Measurements from ENCODE around the gene CEP192.
A peak's percentile ranks its signal among the peaks of the same experiment; 100 is the strongest.
"Not testable (repeated sequence)": the region's sequence is repeated elsewhere in the genome, so short reads cannot be mapped to it uniquely, and the experiment has no call there.

CEP192 gene

GRCh38 chr18:12990967-12991820 lies at the start of gene CEP192:
CEP192 (plus strand) TSS chr18:12991362; CDS start chr18:12999425, 8,063 bp downstream.
- DNase-seq: peak; percentile 96

DNA sequence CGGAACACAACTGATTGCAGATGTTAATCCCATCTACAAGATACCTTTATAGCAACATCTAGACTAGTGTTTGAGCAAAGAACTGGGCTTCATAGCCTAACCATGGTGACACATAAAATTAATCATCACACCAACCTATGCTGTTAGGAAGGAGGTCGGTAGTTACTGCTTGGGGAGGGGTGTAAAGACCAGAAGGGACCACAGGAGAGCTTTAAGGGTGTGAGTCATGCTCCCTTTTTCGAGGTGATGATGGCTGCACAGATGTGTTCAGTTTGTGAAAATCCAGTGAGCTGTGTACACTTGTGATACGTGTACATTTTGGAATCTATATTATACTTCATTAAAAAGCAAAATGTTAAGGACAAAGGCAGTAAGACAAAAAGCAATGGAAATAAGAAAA lies 47.9 kb upstream of the CEP192 start:
- no peak for DNase-seq

- no peak for DNase-seq
Measured at GRCh38 chr18:12944709-12945108, 46.5 kb upstream of the CEP192 start.

DNA sequence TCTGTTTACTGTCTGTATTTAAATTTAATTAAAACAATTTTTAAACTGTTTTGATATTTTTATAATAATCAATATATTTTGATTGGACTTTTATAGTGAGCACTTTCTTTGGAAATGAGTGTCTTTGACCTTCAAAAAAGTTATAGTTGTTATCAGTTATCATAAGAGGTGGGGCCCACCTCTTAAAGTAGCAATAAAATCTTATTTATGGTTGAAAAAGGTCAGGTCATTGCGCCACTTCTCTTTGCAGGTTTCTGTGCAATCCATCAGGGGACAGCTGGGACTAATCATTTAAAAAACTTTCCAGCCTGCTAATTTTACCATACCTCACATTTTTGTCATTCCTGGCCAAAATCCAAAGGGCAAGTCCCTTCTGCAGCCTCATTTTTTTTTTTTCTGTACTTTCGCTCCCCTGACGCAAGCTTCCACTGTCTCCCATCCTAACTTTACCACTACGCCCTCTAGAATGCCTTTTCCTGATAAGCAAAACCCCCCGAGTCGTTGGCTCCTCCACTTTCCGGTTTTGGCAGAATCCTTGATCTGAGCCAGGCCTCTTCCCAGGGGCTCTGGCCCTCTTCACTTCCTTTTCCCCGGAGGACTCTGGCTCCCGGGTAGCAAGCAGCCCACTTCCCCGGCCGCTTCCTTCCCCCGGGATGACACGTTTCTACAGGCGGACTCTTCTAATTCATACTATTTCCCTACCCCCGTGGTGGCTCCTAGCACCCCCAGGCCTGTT lies 44.4 kb upstream of the CEP192 start:
- peak; percentile 14 for DNase-seq

DNA sequence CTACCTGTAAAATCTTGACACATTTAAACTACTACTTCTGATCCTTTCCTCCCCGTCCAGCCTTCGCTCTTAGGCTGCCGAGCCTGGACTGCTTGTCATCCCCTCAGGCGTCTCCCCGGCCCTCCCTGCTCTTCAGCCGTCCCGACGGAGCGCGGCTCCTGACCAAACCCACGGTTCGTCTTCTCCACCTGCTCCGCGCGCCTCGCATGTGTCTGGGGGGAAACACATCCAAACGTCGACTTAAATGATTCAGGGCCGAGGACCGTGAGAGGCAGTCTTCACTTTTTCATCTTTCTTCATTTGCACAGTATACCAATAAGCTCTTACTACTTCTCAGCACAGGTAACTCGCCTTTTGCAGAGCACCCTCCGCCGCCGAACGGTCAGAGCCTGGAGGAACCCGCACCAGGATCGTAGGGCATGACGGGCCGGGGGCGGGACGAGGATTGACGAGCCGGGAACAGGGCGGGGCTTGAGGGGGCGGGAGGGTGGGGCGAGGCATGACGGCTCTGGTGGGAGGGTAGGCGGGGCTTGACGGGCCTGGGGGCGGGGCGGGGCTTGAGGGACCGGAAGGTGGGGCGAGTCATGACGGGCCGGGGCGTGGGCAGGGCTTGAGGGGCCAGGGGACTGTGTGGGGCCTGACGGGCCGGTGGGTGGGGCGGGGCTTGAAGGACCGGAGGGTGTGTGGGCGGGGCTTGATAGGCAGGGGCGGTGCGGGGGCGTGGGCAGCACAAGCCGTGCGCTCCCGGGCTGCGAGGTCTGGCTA lies 43.7 kb upstream of the CEP192 start, which contains the start of gene SEH1L:
TSS of gene SEH1L (plus strand) at position 727 of the 765 bp plus-strand sequence. CDS start 111 bp downstream, outside the sequence.
- peak; percentile 100 for DNase-seq

- peak; percentile 99 for DNase-seq
Measured at GRCh38 chr18:12948050-12948804, 42.9 kb upstream of the CEP192 start.

DNA sequence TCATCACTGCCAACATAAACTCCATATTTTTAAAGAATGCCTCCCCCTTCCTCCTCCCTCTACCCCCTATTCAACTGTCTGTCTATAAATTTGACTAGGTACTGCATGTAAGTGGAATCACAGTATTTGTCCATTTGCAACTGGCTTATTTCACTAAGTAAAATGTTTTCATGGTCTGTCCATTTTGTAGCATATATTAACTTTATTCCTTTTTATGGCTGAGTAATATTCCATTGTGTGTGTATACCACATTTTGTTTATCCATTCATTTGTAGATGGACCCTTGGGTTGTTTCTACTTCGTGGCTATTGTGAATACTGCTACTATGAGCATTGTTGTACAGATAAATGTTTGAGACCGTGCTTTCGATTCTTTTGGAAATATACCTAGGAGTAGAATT lies 32.7 kb upstream of the CEP192 start:
- no peak for DNase-seq

- no peak for DNase-seq
Measured at GRCh38 chr18:12960395-12960794, 30.8 kb upstream of the CEP192 start.

DNA sequence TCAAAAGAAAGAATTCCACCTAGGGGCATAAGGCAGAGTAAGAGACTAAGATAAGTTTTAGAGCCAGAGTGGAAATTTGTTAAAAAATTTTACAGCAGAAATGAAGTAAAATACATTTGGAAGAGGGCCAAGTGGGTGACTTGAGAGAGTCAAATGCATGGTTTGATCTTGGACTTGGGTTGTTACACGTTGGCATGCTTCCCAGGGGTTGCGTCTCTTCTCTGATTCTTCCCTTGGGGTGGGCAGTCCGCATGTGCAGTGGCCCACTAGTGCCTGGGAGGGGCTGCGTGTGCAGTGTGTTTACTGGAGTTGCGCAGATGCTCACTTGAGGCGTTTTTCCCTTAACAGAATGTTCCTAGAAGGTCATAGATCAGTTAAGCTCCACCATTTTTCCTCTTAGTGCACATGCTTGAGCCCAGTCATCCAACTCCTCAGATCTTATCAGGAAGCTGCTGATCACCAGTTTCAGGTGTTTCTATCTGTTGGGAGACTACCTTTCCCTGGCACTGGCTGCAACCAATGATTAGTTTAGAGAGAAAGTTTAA lies 30.2 kb upstream of the CEP192 start:
- DNase-seq: no peak

DNA sequence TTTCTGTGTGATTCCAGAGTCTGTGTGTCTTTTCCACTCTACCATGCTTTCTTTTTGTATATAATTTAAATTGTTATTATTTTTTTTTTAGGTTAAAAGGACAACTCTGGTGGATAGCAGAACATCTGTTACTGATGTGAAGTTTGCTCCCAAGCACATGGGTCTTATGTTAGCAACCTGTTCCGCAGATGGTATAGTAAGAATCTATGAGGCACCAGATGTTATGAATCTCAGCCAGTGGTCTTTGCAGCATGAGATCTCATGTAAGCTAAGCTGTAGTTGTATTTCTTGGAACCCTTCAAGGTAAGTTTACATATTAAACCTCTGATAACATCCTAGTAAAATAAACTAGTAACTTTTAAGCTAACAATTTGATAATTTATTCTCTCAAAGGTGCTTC lies 28.1 kb upstream of the CEP192 start:
- no peak for DNase-seq

- DNase-seq: no peak
Measured at GRCh38 chr18:12968115-12968514, 23.0 kb upstream of the CEP192 start.

DNA sequence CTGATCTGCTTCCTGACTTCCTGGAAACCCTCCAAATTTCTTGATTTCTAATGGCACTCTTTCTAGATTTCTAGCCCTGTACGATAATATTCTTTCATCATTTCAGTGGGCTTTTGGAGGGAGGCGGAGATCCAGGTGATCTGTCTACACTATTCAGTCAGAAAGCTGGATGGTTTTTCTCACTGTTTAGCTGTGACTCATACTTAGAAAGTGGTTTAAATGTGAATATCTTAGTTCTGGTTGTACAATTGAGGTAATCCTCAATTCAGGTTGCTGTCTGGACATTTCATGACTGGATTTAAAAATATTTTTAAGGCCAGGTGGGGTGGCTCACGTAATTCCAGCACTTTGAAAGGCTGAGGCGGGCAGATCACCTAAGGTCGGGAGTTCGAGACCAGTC lies 22.5 kb upstream of the CEP192 start:
- DNase-seq: no peak

DNA sequence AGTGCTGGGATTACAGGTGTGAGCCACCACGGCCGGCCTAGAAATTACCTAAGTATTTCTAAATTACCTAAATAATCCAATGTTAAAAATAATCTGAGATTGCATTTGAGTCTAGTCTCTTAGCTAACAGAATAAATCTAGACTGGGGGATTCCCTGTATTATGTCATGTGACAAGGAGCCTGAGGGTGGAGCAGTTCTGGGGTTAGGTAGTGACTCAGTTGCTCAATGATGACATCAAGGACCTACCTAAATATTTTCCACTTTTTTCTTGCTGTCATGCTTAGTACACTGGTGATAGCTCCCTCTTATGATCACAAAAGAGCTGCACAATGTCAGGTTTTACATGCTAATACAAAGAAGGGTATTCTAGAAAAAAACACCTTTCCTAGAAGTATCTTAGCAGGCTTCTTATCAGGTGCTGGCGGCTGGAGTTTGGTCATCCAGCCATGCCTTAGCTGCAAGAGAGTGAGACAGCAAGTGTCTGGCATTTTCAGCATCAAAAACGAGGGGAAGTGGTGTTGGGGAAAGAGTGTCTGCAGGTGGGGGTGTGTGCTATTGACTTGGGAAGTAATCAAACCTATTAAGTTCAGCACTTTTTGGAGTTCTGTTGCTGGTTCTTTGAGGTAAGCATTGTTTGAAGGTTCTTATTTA lies 17.5 kb upstream of the CEP192 start:
- no peak for DNase-seq

GRCh38 chr18:12975488-12975887 lies 15.7 kb upstream of the CEP192 start:
- DNase-seq: no peak

DNA sequence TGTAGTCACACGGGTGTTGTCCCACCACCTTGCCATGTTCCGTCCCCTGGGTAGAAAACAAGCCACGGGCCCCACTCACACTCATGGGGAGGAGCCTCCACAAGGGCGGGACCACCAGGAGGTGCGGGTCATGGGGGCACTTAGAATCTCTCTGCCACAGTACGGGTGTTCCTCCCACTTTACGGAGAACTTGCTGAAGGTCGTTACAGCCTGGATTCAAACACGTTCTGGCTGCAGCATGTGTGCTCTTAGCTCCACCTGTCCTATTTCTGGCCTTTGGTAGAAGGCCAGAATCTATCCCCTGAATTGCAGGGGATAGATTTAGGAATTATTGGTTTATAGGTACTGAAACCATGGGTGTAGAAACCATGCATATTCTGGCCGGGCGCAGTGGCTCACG lies 14.9 kb upstream of the CEP192 start:
- DNase-seq: no peak

DNA sequence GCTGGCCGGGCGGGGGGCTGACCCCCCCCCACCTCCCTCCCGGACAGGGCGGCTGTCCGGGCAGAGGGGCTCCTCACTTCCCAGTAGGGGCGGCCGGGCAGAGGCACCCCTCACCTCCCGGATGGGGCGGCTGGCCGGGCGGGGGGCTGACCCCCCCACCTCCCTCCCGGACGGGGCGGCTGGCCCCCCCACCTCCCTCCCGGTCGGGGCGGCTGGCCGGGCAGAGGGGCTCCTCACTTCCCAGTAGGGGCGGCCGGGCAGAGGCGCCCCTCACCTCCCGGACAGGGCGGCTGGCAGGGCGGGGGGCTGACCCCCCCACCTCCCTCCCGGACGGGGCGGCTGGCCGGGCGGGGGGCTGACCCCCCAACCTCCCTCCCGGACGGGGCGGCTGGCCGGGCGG lies 11.1 kb upstream of the CEP192 start:
- DNase-seq: not testable (repeated sequence)

GRCh38 chr18:12989397-12990122 lies 1.6 kb upstream of the CEP192 start:
- no peak for DNase-seq

DNA sequence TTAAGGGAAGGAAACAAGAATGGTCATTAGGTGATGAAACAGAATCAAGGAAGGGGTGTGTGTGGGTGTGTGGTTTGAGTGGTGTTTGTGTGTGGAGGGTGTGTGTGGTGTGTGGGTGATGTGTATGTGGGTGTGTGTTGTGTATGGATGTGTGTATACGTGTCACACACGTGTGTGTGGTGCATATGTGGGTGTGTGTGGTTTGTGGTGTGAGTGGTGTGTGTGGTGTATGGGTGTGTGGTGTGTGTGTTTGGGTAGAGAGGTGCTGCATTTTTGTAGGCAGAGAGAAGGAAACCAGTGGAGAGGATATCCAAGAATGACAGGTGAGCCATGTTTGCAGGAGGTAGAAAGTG lies 1.1 kb upstream of the CEP192 start:
- DNase-seq: no peak

DNA sequence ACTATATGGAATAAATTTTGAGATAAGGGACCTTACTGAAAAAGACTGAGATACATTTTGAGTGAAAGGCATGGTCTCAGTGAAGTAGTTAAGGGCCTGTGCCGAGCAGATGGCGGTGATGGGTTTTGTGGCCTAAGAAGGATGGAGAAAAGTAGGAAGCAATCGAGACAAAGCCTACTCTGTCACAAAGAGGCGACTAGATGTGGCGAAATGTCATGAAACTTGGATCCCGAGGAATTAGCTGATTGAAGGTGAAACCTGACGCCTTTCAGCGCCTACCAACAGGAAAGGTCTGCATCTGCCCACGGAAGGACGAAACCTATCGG lies 558 bp upstream of the CEP192 start:
- no peak for DNase-seq

- no peak for DNase-seq
Measured at GRCh38 chr18:12991821-12992179, 638 bp downstream of the CEP192 start.

- DNase-seq: no peak
Measured at GRCh38 chr18:12993439-12993838, 2.3 kb downstream of the CEP192 start.

Data from activated gamma-delta T cell treated with Interleukin-2 at 50 U/mL for 16 hours (primary cell).